ENCODE data around the gene SPNS3.

The SPNS3 gene

DNA sequence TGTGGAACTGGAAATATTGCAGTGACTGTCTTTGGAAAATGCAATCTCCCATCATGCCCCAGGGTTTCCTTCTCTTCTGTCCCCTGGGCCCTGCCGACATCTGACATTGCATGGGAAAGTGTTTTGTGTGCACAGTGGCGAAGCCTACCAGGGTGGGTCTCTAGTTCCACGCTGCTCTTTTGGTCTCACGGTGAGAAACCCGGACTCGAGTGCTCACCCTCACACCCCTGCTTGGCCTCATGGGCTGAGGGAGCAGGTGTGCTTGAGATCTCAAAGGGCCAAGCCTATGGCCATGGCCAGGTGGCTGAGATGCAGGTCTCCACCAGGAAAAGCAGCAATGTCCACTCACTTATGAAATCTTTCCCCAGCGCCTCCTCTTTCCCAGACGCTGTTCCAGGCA, 32.0 kb downstream of the SPNS3 start:
- no peak overlapping the region for H3K27ac ChIP-seq (ENCODE audit: low read depth, low read length)
- no peaks in the 10 kb centered on the region for H3K9me3 ChIP-seq (ENCODE audit: control insufficient read depth in 1 of 2, low read length in 2 of 2)
- no peak overlapping the region for H3K9ac ChIP-seq (ENCODE audit: low read depth in 1 of 2, low read length in 2 of 2)
- H3K36me3 ChIP-seq (ENCODE audit: control insufficient read depth in 1 of 2, insufficient read depth in 2 of 2, low read length in 2 of 2): no peaks in the 10 kb centered on the region
- H3K27me3 ChIP-seq (ENCODE audit: control insufficient read depth in 1 of 2, insufficient read depth in 2 of 2, low read length in 2 of 2): no peaks in the 10 kb centered on the region
- H3K4me1 ChIP-seq (ENCODE audit: control insufficient read depth in 1 of 2, insufficient read depth in 2 of 2, low read length in 2 of 2): no peaks in the 10 kb centered on the region
- H3K4me3 ChIP-seq (ENCODE audit: low read depth in 1 of 2, low read length in 2 of 2): no peak overlapping the region

- no peak overlapping the region for H3K4me3 ChIP-seq (ENCODE audit: low read depth in 1 of 2, low read length in 2 of 2)
- no peaks in the 10 kb centered on the region for H3K36me3 ChIP-seq (ENCODE audit: control insufficient read depth in 1 of 2, insufficient read depth in 2 of 2, low read length in 2 of 2)
- no peak overlapping the region for H3K9ac ChIP-seq (ENCODE audit: low read depth in 1 of 2, low read length in 2 of 2)
- H3K9me3 ChIP-seq (ENCODE audit: control insufficient read depth in 1 of 2, low read length in 2 of 2): no peaks in the 10 kb centered on the region
- no peaks in the 10 kb centered on the region for H3K27me3 ChIP-seq (ENCODE audit: control insufficient read depth in 1 of 2, insufficient read depth in 2 of 2, low read length in 2 of 2)
- H3K4me1 ChIP-seq (ENCODE audit: control insufficient read depth in 1 of 2, insufficient read depth in 2 of 2, low read length in 2 of 2): no peaks in the 10 kb centered on the region
- no peak overlapping the region for H3K27ac ChIP-seq (ENCODE audit: low read depth, low read length)
These were observed 33.5 kb downstream of the SPNS3 start for GRCh38 chr17:4467287-4467686.

GRCh38 chr17:4469552-4469951, 35.8 kb downstream of the SPNS3 start:
- H3K27me3 ChIP-seq (ENCODE audit: control insufficient read depth in 1 of 2, insufficient read depth in 2 of 2, low read length in 2 of 2): no peaks in the 10 kb centered on the region
- H3K4me1 ChIP-seq (ENCODE audit: control insufficient read depth in 1 of 2, insufficient read depth in 2 of 2, low read length in 2 of 2): no peaks in the 10 kb centered on the region
- H3K9ac ChIP-seq (ENCODE audit: low read depth in 1 of 2, low read length in 2 of 2): no peak overlapping the region
- no peaks in the 10 kb centered on the region for H3K36me3 ChIP-seq (ENCODE audit: control insufficient read depth in 1 of 2, insufficient read depth in 2 of 2, low read length in 2 of 2)
- H3K4me3 ChIP-seq (ENCODE audit: low read depth in 1 of 2, low read length in 2 of 2): no peak overlapping the region
- no peak overlapping the region for H3K27ac ChIP-seq (ENCODE audit: low read depth, low read length)
- no peaks in the 10 kb centered on the region for H3K9me3 ChIP-seq (ENCODE audit: control insufficient read depth in 1 of 2, low read length in 2 of 2)

GRCh38 chr17:4472286-4472685, 38.5 kb downstream of the SPNS3 start:
- Histone ChIP-seq H3K4me3 (ENCODE audit: low read depth in 1 of 2, low read length in 2 of 2) (no peak overlapping the region), H3K27me3 (ENCODE audit: control insufficient read depth in 1 of 2, insufficient read depth in 2 of 2, low read length in 2 of 2) (no peaks in the 10 kb centered on the region), H3K9me3 (ENCODE audit: control insufficient read depth in 1 of 2, low read length in 2 of 2) (no peaks in the 10 kb centered on the region), H3K4me1 (ENCODE audit: control insufficient read depth in 1 of 2, insufficient read depth in 2 of 2, low read length in 2 of 2) (peaks cover 17 to 18% of the 10 kb centered on the region in 2 donors), H3K9ac (ENCODE audit: low read depth in 1 of 2, low read length in 2 of 2) (no peak overlapping the region), H3K36me3 (ENCODE audit: control insufficient read depth in 1 of 2, insufficient read depth in 2 of 2, low read length in 2 of 2) (no peaks in the 10 kb centered on the region), H3K27ac (ENCODE audit: low read depth, low read length) (no peak overlapping the region)

GRCh38 chr17:4474093-4474492, 40.4 kb downstream of the SPNS3 start:
- H3K9me3 ChIP-seq (ENCODE audit: control insufficient read depth in 1 of 2, low read length in 2 of 2): no peaks in the 10 kb centered on the region
- H3K4me1 ChIP-seq (ENCODE audit: control insufficient read depth in 1 of 2, insufficient read depth in 2 of 2, low read length in 2 of 2): peaks cover 30 to 34% of the 10 kb centered on the region in 2 donors
- no peaks in the 10 kb centered on the region for H3K27me3 ChIP-seq (ENCODE audit: control insufficient read depth in 1 of 2, insufficient read depth in 2 of 2, low read length in 2 of 2)
- H3K27ac ChIP-seq (ENCODE audit: low read depth, low read length): no peak overlapping the region
- no peak overlapping the region for H3K9ac ChIP-seq (ENCODE audit: low read depth in 1 of 2, low read length in 2 of 2)
- H3K36me3 ChIP-seq (ENCODE audit: control insufficient read depth in 1 of 2, insufficient read depth in 2 of 2, low read length in 2 of 2): no peaks in the 10 kb centered on the region
- H3K4me3 ChIP-seq (ENCODE audit: low read depth in 1 of 2, low read length in 2 of 2): no peak overlapping the region

DNA sequence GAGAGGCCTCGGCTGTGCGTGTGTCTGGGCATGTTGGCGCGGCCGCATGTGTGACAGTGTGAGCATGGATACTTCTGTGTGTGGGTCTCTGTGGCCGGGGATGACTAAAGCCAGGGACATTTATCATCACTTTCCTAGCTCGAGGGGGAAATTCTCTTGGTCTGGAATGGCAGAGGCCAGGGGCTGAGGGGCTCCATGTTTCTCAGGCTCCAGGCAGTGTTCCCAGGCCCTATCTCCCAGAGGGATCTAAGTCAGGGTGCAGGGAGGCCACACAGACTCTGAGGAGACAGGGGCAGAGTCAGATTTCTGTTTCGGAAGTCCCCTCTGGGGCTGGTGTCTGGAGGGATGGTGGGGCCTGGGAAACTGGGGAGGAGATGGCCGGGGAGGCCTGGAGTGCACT, 41.3 kb downstream of the SPNS3 start:
- H3K4me3 ChIP-seq (ENCODE audit: low read depth in 1 of 2, low read length in 2 of 2): no peak overlapping the region
- H3K9ac ChIP-seq (ENCODE audit: low read depth in 1 of 2, low read length in 2 of 2): no peak overlapping the region
- no peaks in the 10 kb centered on the region for H3K36me3 ChIP-seq (ENCODE audit: control insufficient read depth in 1 of 2, insufficient read depth in 2 of 2, low read length in 2 of 2)
- H3K27ac ChIP-seq (ENCODE audit: low read depth, low read length): no peak overlapping the region
- no peaks in the 10 kb centered on the region for H3K9me3 ChIP-seq (ENCODE audit: control insufficient read depth in 1 of 2, low read length in 2 of 2)
- H3K4me1 ChIP-seq (ENCODE audit: control insufficient read depth in 1 of 2, insufficient read depth in 2 of 2, low read length in 2 of 2): peaks cover 39 to 41% of the 10 kb centered on the region in 2 donors
- no peaks in the 10 kb centered on the region for H3K27me3 ChIP-seq (ENCODE audit: control insufficient read depth in 1 of 2, insufficient read depth in 2 of 2, low read length in 2 of 2)

DNA sequence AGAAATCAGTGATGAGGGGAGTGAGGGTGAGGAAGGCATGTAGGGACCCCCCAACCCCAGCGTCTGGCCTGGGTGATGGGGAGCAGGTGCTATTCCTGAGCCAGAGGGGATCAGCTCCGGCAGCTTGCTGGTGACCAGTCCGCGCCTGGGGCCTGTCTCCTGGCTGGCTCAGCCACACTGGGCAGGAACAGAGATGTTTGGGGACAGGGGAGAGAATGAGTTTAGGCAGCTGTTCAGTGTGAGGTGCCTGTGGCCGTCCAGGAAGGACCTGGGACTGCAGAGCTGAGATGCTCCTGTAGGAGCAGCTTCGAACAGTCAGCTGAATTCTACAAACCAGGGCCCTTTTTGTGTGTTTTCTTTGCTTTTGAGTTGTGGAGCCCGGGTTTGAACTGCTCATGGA, 41.7 kb downstream of the SPNS3 start:
- H3K27ac ChIP-seq (ENCODE audit: low read depth, low read length): no peak overlapping the region
- H3K27me3 ChIP-seq (ENCODE audit: control insufficient read depth in 1 of 2, insufficient read depth in 2 of 2, low read length in 2 of 2): no peaks in the 10 kb centered on the region
- no peaks in the 10 kb centered on the region for H3K36me3 ChIP-seq (ENCODE audit: control insufficient read depth in 1 of 2, insufficient read depth in 2 of 2, low read length in 2 of 2)
- H3K9ac ChIP-seq (ENCODE audit: low read depth in 1 of 2, low read length in 2 of 2): no peak overlapping the region
- H3K9me3 ChIP-seq (ENCODE audit: control insufficient read depth in 1 of 2, low read length in 2 of 2): no peaks in the 10 kb centered on the region
- H3K4me3 ChIP-seq (ENCODE audit: low read depth in 1 of 2, low read length in 2 of 2): no peak overlapping the region
- H3K4me1 ChIP-seq (ENCODE audit: control insufficient read depth in 1 of 2, insufficient read depth in 2 of 2, low read length in 2 of 2): peaks cover 43 to 46% of the 10 kb centered on the region in 2 donors

DNA sequence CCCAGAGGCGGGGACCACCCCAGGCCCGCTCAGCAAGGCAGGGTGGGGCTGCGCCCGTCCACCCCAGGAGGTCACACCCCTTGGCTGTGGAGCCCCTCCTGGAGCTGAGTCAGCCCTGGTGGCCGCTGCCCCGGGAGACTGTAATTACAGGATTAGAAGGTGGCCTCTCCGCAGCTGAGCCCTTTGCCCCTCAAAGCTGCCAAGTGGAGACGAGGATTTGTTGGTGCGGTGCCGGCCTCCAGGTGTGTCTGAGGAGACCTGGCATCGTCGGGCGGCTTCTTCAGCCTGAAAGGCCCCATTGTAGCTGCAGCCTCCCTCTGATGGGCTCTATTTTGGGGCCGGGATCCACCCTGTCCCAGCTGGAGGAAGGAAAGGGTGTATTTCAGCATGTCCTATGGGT, 42.3 kb downstream of the SPNS3 start:
- peak overlapping the region in 1 of 2 donors; percentile 29 for H3K4me3 ChIP-seq (ENCODE audit: low read depth in 1 of 2, low read length in 2 of 2)
- H3K9ac ChIP-seq (ENCODE audit: low read depth in 1 of 2, low read length in 2 of 2): peak overlapping the region; percentile 26 to 54
- no peaks in the 10 kb centered on the region for H3K27me3 ChIP-seq (ENCODE audit: control insufficient read depth in 1 of 2, insufficient read depth in 2 of 2, low read length in 2 of 2)
- no peaks in the 10 kb centered on the region for H3K9me3 ChIP-seq (ENCODE audit: control insufficient read depth in 1 of 2, low read length in 2 of 2)
- no peaks in the 10 kb centered on the region for H3K36me3 ChIP-seq (ENCODE audit: control insufficient read depth in 1 of 2, insufficient read depth in 2 of 2, low read length in 2 of 2)
- H3K4me1 ChIP-seq (ENCODE audit: control insufficient read depth in 1 of 2, insufficient read depth in 2 of 2, low read length in 2 of 2): peaks cover 48 to 52% of the 10 kb centered on the region in 2 donors
- peak overlapping the region; percentile 73 for H3K27ac ChIP-seq (ENCODE audit: low read depth, low read length)

DNA sequence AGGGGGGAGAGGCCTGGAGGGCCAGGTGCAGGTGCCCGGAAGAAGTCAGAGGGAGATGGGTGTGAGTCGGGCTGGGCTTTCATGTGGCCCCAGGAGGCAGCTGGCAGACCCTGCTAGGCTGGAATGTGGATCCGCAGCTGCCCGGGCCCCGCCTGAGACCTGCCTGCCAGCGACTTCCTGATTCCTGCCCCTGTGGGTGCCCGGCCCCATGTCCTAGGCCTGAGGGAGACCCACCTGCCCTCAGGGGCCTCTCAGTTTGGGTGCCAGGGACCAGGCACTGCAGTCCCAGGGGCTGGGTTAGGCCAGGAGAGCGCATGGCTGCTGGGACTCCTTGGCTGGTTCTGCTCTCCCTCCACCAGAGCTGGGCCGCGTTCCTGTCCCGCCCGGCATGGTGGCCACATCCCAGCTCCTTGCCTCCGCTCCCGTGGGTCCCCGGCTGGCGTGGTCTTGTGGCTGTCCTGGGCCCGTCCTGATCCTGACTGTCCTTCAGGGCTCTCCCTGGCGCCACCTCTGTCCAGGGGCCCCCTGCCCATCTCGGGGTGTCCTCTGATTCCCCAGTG, 42.9 kb downstream of the SPNS3 start:
- H3K36me3 ChIP-seq (ENCODE audit: control insufficient read depth in 1 of 2, insufficient read depth in 2 of 2, low read length in 2 of 2): no peaks in the 10 kb centered on the region
- H3K9me3 ChIP-seq (ENCODE audit: control insufficient read depth in 1 of 2, low read length in 2 of 2): no peaks in the 10 kb centered on the region
- no peaks in the 10 kb centered on the region for H3K27me3 ChIP-seq (ENCODE audit: control insufficient read depth in 1 of 2, insufficient read depth in 2 of 2, low read length in 2 of 2)
- peak overlapping the region; percentile 73 for H3K27ac ChIP-seq (ENCODE audit: low read depth, low read length)
- peak overlapping the region; percentile 26 to 54 for H3K9ac ChIP-seq (ENCODE audit: low read depth in 1 of 2, low read length in 2 of 2)
- H3K4me3 ChIP-seq (ENCODE audit: low read depth in 1 of 2, low read length in 2 of 2): peak overlapping the region in 1 of 2 donors; percentile 29
- peaks cover 53 to 56% of the 10 kb centered on the region in 2 donors for H3K4me1 ChIP-seq (ENCODE audit: control insufficient read depth in 1 of 2, insufficient read depth in 2 of 2, low read length in 2 of 2)

DNA sequence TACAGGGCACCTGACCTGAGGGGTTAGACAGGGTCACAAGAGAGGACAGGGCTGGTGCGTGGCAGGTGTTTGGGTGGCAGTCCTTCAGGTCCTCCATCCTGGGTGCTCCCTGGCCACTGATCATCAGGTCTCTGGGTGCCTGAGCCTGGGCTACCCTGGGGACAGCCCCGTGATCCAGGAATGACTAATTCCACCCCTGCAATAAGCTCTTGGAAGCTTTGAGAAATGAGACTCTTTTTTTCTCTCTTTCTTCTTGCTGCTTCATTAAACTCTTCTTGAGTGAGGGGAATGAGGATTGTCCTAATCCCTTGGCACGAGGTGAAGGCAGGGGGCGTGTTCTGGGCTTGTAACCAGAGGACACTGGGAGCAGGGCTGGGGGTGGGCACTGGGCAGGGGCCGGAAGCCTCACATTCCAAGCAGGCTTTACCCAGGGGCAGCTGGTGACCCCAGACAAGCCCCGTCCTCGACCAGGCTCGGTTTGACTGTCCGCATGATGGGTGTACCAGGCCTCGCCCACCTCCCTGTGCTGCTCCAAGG, 43.6 kb downstream of the SPNS3 start:
- Histone ChIP-seq H3K4me3 (ENCODE audit: low read depth in 1 of 2, low read length in 2 of 2) (peak overlapping the region in 1 of 2 donors; percentile 2), H3K27ac (ENCODE audit: low read depth, low read length) (peak overlapping the region; percentile 73), H3K27me3 (ENCODE audit: control insufficient read depth in 1 of 2, insufficient read depth in 2 of 2, low read length in 2 of 2) (no peaks in the 10 kb centered on the region), H3K4me1 (ENCODE audit: control insufficient read depth in 1 of 2, insufficient read depth in 2 of 2, low read length in 2 of 2) (peaks cover 61 to 63% of the 10 kb centered on the region in 2 donors), H3K9ac (ENCODE audit: low read depth in 1 of 2, low read length in 2 of 2) (peak overlapping the region in 1 of 2 donors; percentile 54), H3K36me3 (ENCODE audit: control insufficient read depth in 1 of 2, insufficient read depth in 2 of 2, low read length in 2 of 2) (no peaks in the 10 kb centered on the region), H3K9me3 (ENCODE audit: control insufficient read depth in 1 of 2, low read length in 2 of 2) (no peaks in the 10 kb centered on the region)
